ENCODE measurements around the gene ZNF208.

ZNF208 gene

DNA sequence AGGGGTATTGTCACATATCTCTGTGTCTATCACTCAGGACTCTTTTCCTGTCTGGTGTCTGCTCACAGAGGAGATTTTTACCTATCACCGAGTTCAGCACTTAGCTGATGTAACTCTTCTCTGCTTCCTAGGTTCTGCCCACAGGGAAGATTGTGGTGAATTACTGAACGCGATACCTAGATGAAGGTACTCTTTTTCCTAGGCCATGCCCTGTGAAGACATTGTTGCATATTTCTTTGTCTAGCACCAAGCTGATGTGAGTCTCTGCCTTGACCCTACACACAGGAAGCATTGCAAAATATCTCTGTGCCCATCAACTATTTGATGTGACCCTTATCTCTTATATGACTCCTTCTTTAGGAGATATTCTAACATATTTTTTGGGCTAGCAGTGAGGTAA, 102.7 kb downstream of the ZNF208 start:
- no peak overlapping the region for H3K27ac ChIP-seq (replicated peaks)
- H3K27me3 ChIP-seq (ENCODE audit: insufficient read depth, poor library complexity, severe bottlenecking): no peaks in the 10 kb centered on the region
- DNase-seq (ENCODE audit: low read depth in 1 of 2, low spot score in 1 of 2): no peak
- TF ChIP-seq SPI1 (IDR thresholded peaks at IDR 0.05; ENCODE audit: borderline replicate concordance, low read depth) (no peak), POLR2AphosphoS5 (IDR thresholded peaks at IDR 0.05; ENCODE audit: low read depth) (no peak), GABPA (IDR thresholded peaks at IDR 0.05; ENCODE audit: low read depth) (no peak)
- TF ChIP-seq, protein P1, sequence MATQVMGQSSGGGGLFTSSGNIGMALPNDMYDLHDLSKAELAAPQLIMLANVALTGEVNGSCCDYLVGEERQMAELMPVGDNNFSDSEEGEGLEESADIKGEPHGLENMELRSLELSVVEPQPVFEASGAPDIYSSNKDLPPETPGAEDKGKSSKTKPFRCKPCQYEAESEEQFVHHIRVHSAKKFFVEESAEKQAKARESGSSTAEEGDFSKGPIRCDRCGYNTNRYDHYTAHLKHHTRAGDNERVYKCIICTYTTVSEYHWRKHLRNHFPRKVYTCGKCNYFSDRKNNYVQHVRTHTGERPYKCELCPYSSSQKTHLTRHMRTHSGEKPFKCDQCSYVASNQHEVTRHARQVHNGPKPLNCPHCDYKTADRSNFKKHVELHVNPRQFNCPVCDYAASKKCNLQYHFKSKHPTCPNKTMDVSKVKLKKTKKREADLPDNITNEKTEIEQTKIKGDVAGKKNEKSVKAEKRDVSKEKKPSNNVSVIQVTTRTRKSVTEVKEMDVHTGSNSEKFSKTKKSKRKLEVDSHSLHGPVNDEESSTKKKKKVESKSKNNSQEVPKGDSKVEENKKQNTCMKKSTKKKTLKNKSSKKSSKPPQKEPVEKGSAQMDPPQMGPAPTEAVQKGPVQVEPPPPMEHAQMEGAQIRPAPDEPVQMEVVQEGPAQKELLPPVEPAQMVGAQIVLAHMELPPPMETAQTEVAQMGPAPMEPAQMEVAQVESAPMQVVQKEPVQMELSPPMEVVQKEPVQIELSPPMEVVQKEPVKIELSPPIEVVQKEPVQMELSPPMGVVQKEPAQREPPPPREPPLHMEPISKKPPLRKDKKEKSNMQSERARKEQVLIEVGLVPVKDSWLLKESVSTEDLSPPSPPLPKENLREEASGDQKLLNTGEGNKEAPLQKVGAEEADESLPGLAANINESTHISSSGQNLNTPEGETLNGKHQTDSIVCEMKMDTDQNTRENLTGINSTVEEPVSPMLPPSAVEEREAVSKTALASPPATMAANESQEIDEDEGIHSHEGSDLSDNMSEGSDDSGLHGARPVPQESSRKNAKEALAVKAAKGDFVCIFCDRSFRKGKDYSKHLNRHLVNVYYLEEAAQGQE (IDR thresholded peaks at IDR 0.05; ENCODE audit: insufficient replicate concordance, low read depth): no peak
- TF ChIP-seq, protein P2, sequence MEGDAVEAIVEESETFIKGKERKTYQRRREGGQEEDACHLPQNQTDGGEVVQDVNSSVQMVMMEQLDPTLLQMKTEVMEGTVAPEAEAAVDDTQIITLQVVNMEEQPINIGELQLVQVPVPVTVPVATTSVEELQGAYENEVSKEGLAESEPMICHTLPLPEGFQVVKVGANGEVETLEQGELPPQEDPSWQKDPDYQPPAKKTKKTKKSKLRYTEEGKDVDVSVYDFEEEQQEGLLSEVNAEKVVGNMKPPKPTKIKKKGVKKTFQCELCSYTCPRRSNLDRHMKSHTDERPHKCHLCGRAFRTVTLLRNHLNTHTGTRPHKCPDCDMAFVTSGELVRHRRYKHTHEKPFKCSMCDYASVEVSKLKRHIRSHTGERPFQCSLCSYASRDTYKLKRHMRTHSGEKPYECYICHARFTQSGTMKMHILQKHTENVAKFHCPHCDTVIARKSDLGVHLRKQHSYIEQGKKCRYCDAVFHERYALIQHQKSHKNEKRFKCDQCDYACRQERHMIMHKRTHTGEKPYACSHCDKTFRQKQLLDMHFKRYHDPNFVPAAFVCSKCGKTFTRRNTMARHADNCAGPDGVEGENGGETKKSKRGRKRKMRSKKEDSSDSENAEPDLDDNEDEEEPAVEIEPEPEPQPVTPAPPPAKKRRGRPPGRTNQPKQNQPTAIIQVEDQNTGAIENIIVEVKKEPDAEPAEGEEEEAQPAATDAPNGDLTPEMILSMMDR (IDR thresholded peaks at IDR 0.05; ENCODE audit: insufficient read depth, low read length): no peak
- H3K4me3 ChIP-seq (replicated peaks; ENCODE audit: insufficient read depth, low read length): no peak overlapping the region

DNA sequence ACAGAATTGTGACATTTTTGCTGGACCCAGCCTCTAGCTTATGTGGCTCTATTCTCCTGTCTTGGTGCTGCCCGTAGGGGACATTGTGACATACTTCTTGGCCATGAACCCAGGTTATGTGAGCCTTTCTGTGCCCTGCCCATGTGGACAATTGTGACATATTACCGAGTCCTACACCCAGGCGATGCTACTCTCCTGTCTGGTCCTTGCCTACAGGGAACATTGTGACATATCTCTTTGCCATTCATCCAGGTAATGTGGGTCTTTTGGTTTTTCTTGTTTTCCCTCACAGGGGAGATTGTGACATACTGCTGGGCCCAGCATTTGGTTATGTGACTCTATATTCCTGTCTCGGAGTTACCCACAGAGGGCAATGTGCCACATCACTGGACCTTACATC, 103.2 kb downstream of the ZNF208 start:
- Histone ChIP-seq H3K27ac (replicated peaks) (no peak overlapping the region), H3K4me3 (replicated peaks; ENCODE audit: insufficient read depth, low read length) (no peak overlapping the region), H3K27me3 (ENCODE audit: insufficient read depth, poor library complexity, severe bottlenecking) (no peaks in the 10 kb centered on the region)
- DNase-seq (ENCODE audit: low read depth in 1 of 2, low spot score in 1 of 2): no peak
- TF ChIP-seq POLR2AphosphoS5 (IDR thresholded peaks at IDR 0.05; ENCODE audit: low read depth): no peak
- TF ChIP-seq, protein P2 (IDR thresholded peaks at IDR 0.05; ENCODE audit: insufficient read depth, low read length): no peak
- TF ChIP-seq, protein P1 (IDR thresholded peaks at IDR 0.05; ENCODE audit: insufficient replicate concordance, low read depth): no peak
- TF ChIP-seq SPI1 (IDR thresholded peaks at IDR 0.05; ENCODE audit: borderline replicate concordance, low read depth): no peak
- no peak for TF ChIP-seq GABPA (IDR thresholded peaks at IDR 0.05; ENCODE audit: low read depth)

DNA sequence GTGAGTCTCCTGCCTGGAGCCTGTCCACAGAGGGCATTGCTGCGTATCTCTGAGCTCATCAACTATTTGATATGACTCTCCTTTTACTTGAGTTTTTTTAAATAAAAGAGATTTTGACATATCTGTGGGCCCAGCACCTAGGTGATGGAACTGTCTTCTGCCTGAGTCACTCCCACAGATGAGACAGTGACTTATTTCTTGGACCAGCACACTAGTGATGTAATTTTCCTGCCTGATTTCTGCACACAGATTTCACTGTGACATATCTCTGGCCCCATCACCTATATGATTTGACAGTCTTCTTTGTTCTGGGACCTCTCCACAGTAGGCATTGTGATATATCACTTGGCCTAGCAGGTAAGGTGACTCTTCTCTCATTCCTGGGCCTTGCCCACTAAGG, 108.2 kb downstream of the ZNF208 start:
- DNase-seq (ENCODE audit: low read depth in 1 of 2, low spot score in 1 of 2): no peak
- H3K27ac ChIP-seq (replicated peaks): no peak overlapping the region
- H3K27me3 ChIP-seq (ENCODE audit: insufficient read depth, poor library complexity, severe bottlenecking): no peaks in the 10 kb centered on the region
- H3K4me3 ChIP-seq (replicated peaks; ENCODE audit: insufficient read depth, low read length): no peak overlapping the region
- TF ChIP-seq GABPA (IDR thresholded peaks at IDR 0.05; ENCODE audit: low read depth): no peak
- TF ChIP-seq, protein P1 (IDR thresholded peaks at IDR 0.05; ENCODE audit: insufficient replicate concordance, low read depth): no peak
- no peak for TF ChIP-seq SPI1 (IDR thresholded peaks at IDR 0.05; ENCODE audit: borderline replicate concordance, low read depth)
- TF ChIP-seq POLR2AphosphoS5 (IDR thresholded peaks at IDR 0.05; ENCODE audit: low read depth): no peak
- TF ChIP-seq, protein P2 (IDR thresholded peaks at IDR 0.05; ENCODE audit: insufficient read depth, low read length): no peak
